ENCODE data around the gene KLHL29.

Gene KLHL29

DNA sequence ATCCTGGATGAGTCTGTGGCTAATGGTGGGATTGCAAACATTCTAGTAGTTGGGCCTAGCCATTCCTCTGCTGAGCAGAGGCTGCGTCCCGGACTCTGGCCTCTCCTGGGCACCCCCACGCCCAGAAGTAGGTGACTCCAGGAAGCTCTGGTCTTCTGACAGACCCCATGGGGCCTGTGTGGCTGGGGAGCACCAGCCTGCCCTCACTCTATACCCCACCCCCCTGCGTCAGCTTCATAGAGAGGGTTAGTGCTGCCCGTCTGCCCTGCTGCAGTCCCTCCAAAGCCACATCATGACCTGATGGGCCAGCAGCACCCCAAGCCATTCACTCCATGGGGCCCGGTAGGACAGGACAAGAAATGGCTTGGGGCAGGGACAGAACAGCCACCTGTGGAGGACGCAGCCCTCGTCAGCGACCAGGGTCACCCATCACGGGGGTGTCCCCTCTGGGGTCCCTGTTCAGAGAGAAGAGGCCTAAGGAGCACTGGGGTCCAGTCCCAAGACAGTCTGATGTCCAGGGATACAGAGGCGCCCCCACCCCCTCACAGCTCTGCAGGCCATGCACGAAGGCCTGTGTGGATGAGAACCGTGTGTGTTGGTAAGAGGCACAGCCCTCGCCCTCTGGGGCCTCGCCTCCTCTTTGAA, 303.6 kb downstream of the KLHL29 start:
- DNase-seq (ENCODE audit: low read depth), result no peak
- TF ChIP-seq, protein P1, sequence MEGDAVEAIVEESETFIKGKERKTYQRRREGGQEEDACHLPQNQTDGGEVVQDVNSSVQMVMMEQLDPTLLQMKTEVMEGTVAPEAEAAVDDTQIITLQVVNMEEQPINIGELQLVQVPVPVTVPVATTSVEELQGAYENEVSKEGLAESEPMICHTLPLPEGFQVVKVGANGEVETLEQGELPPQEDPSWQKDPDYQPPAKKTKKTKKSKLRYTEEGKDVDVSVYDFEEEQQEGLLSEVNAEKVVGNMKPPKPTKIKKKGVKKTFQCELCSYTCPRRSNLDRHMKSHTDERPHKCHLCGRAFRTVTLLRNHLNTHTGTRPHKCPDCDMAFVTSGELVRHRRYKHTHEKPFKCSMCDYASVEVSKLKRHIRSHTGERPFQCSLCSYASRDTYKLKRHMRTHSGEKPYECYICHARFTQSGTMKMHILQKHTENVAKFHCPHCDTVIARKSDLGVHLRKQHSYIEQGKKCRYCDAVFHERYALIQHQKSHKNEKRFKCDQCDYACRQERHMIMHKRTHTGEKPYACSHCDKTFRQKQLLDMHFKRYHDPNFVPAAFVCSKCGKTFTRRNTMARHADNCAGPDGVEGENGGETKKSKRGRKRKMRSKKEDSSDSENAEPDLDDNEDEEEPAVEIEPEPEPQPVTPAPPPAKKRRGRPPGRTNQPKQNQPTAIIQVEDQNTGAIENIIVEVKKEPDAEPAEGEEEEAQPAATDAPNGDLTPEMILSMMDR (IDR thresholded peaks at IDR 0.05; ENCODE audit: low read length, missing control alignments), result no peak
- H3K4me3 ChIP-seq (replicated peaks; ENCODE audit: low read depth, low read length), result no peak overlapping the region

DNA sequence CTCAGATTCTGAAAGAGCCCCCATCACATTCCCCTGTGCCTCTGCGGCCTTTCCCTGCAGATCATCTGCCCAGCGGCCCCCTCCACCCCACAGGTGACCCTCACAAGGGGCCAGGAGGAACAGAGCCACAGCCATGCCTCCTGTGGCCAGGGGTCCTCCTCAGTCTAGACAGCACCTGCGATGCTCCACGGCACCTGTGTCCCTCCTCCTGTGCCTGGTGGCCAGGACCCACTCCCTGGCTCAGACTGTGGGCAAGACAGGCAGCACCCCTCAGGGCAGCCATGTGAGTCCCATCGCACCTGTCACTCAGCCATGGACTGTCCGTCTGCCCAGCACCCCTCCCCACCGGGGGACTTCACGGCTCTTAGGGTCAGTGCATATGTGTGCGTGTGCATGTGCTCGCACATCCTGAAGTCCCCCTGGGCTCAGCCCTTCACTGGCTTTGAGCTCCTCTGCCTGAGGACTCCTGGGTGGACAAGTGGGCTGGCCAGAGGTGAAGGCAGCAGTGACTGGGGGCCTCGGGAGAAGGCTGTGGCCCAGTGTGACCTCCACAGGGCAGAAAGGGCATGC, 304.2 kb downstream of the KLHL29 start:
- no peak overlapping the region for H3K4me3 ChIP-seq (replicated peaks; ENCODE audit: low read depth, low read length)
- DNase-seq (ENCODE audit: low read depth), result no peak
- TF ChIP-seq, protein P1 (IDR thresholded peaks at IDR 0.05; ENCODE audit: low read length, missing control alignments), result no peak

DNA sequence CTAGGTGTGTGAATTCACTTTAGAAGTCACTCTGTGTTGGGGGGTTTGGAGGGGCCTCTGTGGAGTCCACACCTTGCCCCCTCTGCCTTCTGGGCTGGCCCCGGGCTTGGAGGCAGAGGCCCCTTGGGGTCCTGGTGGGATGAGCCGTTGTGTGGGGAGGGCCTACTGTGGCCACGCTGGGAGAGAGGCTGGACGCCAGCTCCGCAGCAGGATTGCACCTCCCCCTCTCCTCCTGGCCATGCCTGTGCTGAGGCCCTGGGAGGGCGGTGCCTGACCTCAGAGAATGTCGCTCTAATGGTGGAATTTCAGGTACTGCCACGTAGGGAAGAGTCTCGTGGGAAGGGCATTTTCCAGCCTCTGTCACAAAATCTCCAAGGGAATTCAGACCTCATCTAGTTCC, 304.9 kb downstream of the KLHL29 start:
- no peak for DNase-seq (ENCODE audit: low read depth)

DNA sequence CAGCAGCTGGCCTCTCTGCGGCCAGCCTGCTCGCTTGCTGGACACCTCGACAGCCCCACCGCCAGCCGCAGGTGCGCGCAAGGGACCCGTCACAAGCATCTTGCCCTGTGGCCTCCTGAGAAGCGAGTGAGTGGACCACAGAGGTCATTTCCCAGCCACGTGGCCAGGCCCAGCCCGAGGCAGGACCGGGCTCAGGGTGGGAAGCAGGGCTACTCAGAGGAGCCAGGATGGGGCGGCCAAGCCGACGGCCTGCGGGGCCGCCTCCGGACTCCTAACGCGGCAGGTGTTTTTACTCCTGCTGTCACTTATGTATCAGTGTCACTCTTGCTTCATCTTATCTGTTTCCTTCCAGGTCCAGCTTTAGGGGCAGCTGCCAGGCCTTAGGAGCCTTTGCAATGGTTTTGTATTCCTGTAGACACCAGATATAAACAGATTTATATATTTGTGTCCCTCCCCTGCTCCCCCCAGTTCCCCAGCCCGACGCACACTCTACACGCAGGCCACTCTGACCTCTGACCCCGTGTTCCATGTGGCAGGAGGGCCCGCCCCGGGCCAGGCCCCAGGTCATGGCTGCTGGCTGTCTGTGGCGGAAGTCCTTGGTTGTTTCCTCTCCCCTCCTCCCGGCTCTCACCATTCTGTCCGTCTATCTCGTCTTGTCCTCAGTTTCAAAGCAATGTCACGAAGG, 305.6 kb downstream of the KLHL29 start:
- no peak overlapping the region for H3K4me3 ChIP-seq (replicated peaks; ENCODE audit: low read depth, low read length)
- TF ChIP-seq, protein P1 (IDR thresholded peaks at IDR 0.05; ENCODE audit: low read length, missing control alignments), result no peak
- DNase-seq (ENCODE audit: low read depth), result no peak

More for the DNA sequence above, 304.9 kb downstream of the KLHL29 start:
- TF ChIP-seq, protein P1 (IDR thresholded peaks at IDR 0.05; ENCODE audit: low read length, missing control alignments), result no peak
- H3K4me3 ChIP-seq (replicated peaks; ENCODE audit: low read depth, low read length), result no peak overlapping the region

DNA sequence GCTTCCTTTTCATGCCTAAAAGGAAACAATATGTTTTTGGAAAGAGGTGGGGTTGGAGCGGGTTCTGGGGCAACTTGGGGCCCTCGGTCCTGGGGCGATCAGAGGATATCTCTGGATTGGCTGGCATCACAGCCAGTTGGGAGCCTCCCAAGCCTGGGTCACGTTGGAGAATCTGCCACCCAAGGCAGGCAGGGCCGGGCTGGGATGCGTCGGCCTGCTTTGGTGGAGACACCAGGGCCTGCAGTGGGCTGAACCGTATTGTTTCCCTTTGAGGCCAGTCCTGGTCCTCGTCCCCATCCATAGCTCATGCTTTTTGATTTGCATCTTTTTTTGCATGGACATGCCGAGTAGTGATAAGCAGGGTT, 306.1 kb downstream of the KLHL29 start:
- H3K4me3 ChIP-seq (replicated peaks; ENCODE audit: low read depth, low read length), result no peak overlapping the region
- DNase-seq (ENCODE audit: low read depth), result no peak
- TF ChIP-seq, protein P1 (IDR thresholded peaks at IDR 0.05; ENCODE audit: low read length, missing control alignments), result no peak

DNA sequence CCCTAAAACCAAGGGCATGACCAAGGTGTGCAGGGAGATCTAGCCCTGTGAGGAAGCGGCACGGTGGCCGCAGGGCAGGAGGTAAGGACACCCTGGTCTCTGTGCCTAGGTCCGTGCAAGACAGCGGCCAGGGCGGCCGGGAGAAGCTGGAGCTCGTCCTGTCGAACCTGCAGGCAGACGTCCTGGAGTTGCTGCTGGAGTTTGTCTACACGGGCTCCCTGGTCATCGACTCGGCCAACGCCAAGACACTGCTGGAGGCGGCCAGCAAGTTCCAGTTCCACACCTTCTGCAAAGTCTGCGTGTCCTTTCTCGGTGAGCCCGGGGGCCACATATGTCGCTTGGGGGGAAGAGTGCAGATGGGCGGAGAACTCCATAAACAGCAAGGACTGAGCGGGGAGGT, 306.6 kb downstream of the KLHL29 start:
- H3K4me3 ChIP-seq (replicated peaks; ENCODE audit: low read depth, low read length), result no peak overlapping the region
- TF ChIP-seq, protein P1 (IDR thresholded peaks at IDR 0.05; ENCODE audit: low read length, missing control alignments), result no peak
- no peak for DNase-seq (ENCODE audit: low read depth)

Data from fibroblast of pulmonary artery (primary cell).